GM12878 (cell line): Measurements from ENCODE around the gene TRIM67. TPM values are rescaled to one million over a fixed set of nuclear protein-coding genes. Genes with fewer than 3 reads are reported as not detected.

Experiments used
- ATAC-seq: fragments of 200-7000 bp; cut with Tn5 transposase; 3 replicates; pipeline ENCODE4 v1.9.1; 2020; ENCODE audit warnings: mild to moderate bottlenecking, moderate library complexity
- BruUV-seq: library from RNA; stranded (reverse); fragments of 400-500 nt; replicated peaks from 2 replicates; lab custom pipeline; 2021; lab: Mats Ljungman, UMichigan
- CTCF ChIA-PET: fragments of 300-600 bp; sonication (Branson Sonifier 250); formaldehyde crosslinking; extraction: SDS; loops from one replicate; lab custom pipeline; 2021; ENCODE audit warnings: inconsistent platforms; lab: Yijun Ruan, JAX
- POLR2A ChIA-PET: fragments of 350-600 bp; formaldehyde crosslinking; extraction: SDS; loops from one replicate; lab custom pipeline; 2021; ENCODE audit warnings: inconsistent platforms; lab: Charles Lee
- RAD21 ChIA-PET: fragments of 300-600 bp; sonication (Branson Sonifier 250); formaldehyde crosslinking; loops from one replicate; lab custom pipeline; 2023; ENCODE audit warnings: antibody characterized with exemption; ENCODE audit not compliant: unreplicated experiment; lab: Charles Lee
- SMC1A ChIA-PET: fragments of 300-600 bp; sonication (Branson Sonifier 250); formaldehyde crosslinking; loops from one replicate; lab custom pipeline; 2023; ENCODE audit not compliant: unreplicated experiment, uncharacterized antibody; lab: Charles Lee
- DNase-seq: peaks from one replicate; pipeline ENCODE4 v3.0.0-alpha.2; 2011; ENCODE audit warnings: low read depth, low spot score
- FAIRE-seq: peaks from 3 replicates; lab custom pipeline; 2011; peaks lifted over from hg19 to GRCh38; lab: Jason Lieb, UNC
- H2AFZ ChIP-seq: 2 replicates; pipeline ENCODE4 v1.6.0; 2011; ENCODE audit warnings: low read depth, low read length, control low read depth; ENCODE audit not compliant: control insufficient read depth
- H3K27ac ChIP-seq: 2 replicates; pipeline ENCODE4 v1.5.1; 2011; ENCODE audit warnings: control low read depth; ENCODE audit not compliant: control insufficient read depth, insufficient read depth
- H3K27me3 ChIP-seq, 2 experiments: replicated peaks in 1 of 2; 2 replicates each; pipeline versions ENCODE4 v1.6.0 to v1.6.1; 2011; ENCODE audit warnings: low read length in 1 of 2; ENCODE audit not compliant: control insufficient read depth in 2 of 2, insufficient read depth in 2 of 2
- H3K36me3 ChIP-seq, 2 experiments: 2 replicates each; pipeline ENCODE4 v1.5.1; 2011; ENCODE audit warnings: low read length in 1 of 2; ENCODE audit not compliant: control insufficient read depth in 2 of 2, insufficient read depth in 2 of 2
- H3K4me1 ChIP-seq: 2 replicates; pipeline ENCODE4 v1.6.1; 2011; ENCODE audit warnings: mild to moderate bottlenecking, low read length, moderate library complexity, mixed read lengths; ENCODE audit not compliant: control insufficient read depth, insufficient read depth
- H3K4me2 ChIP-seq: 2 replicates; pipeline ENCODE4 v1.6.0; 2011; ENCODE audit warnings: control low read depth; ENCODE audit not compliant: control insufficient read depth, insufficient read depth
- H3K4me3 ChIP-seq: fragments of 200-600 bp; sonication (generic); 2 replicates; pipeline ENCODE4 v1.5.1; 2016
- H3K79me2 ChIP-seq: 2 replicates; pipeline ENCODE4 v1.6.0; 2011; ENCODE audit warnings: low read length; ENCODE audit not compliant: control insufficient read depth, insufficient read depth
- H3K9ac ChIP-seq: 2 replicates; pipeline ENCODE4 v1.8.0; 2011; ENCODE audit warnings: low read length, control low read depth, mixed read lengths; ENCODE audit not compliant: control insufficient read depth, insufficient read depth
- H3K9me3 ChIP-seq: replicated peaks from 3 replicates; pipeline ENCODE4 v1.5.1; 2011; ENCODE audit warnings: mild to moderate bottlenecking, low read length; ENCODE audit not compliant: control insufficient read depth, insufficient read depth
- H4K20me1 ChIP-seq: 2 replicates; pipeline ENCODE4 v1.6.0; 2011; ENCODE audit not compliant: control insufficient read depth, insufficient read depth
- CBFB ChIP-seq: IDR thresholded peaks from 2 replicates; pipeline ENCODE4 v1.6.1; 2016; ENCODE audit warnings: antibody characterized with exemption, low read depth
- CREM ChIP-seq: IDR thresholded peaks from 2 replicates; pipeline ENCODE4 v1.6.1; 2014; ENCODE audit warnings: antibody characterized with exemption, low read depth
- IKZF1 ChIP-seq: fragments of 450-650 bp; conservative IDR thresholded peaks from 2 replicates; pipeline ENCODE4 v1.6.1; 2017; ENCODE audit warnings: antibody characterized with exemption, mild to moderate bottlenecking
- NFYA ChIP-seq: IDR thresholded peaks from 2 replicates; pipeline ENCODE4 v1.6.1; 2011; ENCODE audit warnings: low read depth, mild to moderate bottlenecking, low read length, improper control_type of control experiment, borderline replicate concordance
- NKRF ChIP-seq: fragments of 450-650 bp; conservative IDR thresholded peaks from 2 replicates; pipeline ENCODE4 v1.6.1; 2017; ENCODE audit warnings: mild to moderate bottlenecking, moderate library complexity
- PAX5 ChIP-seq: IDR thresholded peaks from 2 replicates; pipeline ENCODE4 v1.6.1; 2011; ENCODE audit warnings: low read depth, low read length, borderline replicate concordance
- REST ChIP-seq: IDR thresholded peaks from 2 replicates; pipeline ENCODE4 v1.6.1; 2012; ENCODE audit warnings: mild to moderate bottlenecking, low read depth, low read length
- SIX5 ChIP-seq: IDR thresholded peaks from 2 replicates; pipeline ENCODE4 v1.6.1; 2011; ENCODE audit warnings: mild to moderate bottlenecking, low read depth, low read length, moderate library complexity; ENCODE audit not compliant: severe bottlenecking
- TBL1XR1 ChIP-seq: IDR thresholded peaks from 2 replicates; pipeline ENCODE4 v1.6.1; 2012; ENCODE audit warnings: low read depth, low read length, improper control_type of control experiment
- WGBS: methylation state at CpG from one replicate; pipeline ENCODE4 v1.1.6; 2016; ENCODE audit warnings: low lambda C conversion rate; ENCODE audit not compliant: insufficient replicate concordance, insufficient coverage; ENCODE audit errors: missing lambda C conversion rate; 5-methylcytosine and 5-hydroxymethylcytosine counted together
- in situ Hi-C: fragments of 300-500 bp; cut with MboI; formaldehyde crosslinking; loops from 9 replicates; pipeline ENCODE4 v1.14.3; 2018; ENCODE audit warnings: mixed read lengths
- intact Hi-C: fragments of 100-400 bp; cut with micrococcal nuclease; formaldehyde crosslinking; loops from one replicate; pipeline ENCODE4 v1.14.2; 2022; ENCODE audit not compliant: unreplicated experiment
- polyA plus RNA-seq, 11 experiments: library from polyadenylated mRNA; depleted of rRNA in 4 of 11; unstranded in 6 of 11; stranded (reverse) in 5 of 11; fragments of >200 nt; fragmentation: Nextera tagmentation in 4 of 11; fragmentation: Illumina TruSeq in 1 of 11; extraction: Ambion mirVana in 4 of 11; extraction: Trizol in 1 of 11; gene quantifications; 1 replicate in 1 of 11; 2 replicates in 10 of 11; pipeline versions ENCODE4 v1.2.1 to v1.2.3, GENCODE V29; 2011 to 2016; ENCODE audit warnings: inconsistent platforms in 2 of 11, missing spikeins in 2 of 11, low read depth in 1 of 11
- total RNA-seq, 4 experiments: library from RNA; depleted of rRNA in 3 of 4; stranded (reverse); fragments of >200 nt in 3 of 4; fragmentation: Illumina TruSeq in 1 of 4; extraction: Trizol in 1 of 4; gene quantifications; 2 replicates each; pipeline versions ENCODE4 v1.2.1 to v1.2.3, GENCODE V29; 2013 to 2021
- TF ChIP-seq, protein P1 (sequence below): fragments of 450-650 bp; IDR thresholded peaks from 2 replicates; pipeline ENCODE4 v1.6.1; 2017; ENCODE audit warnings: low read depth, mild to moderate bottlenecking, moderate library complexity
- TF ChIP-seq, protein P2 (sequence below): fragments of 450-650 bp; formaldehyde crosslinking; IDR thresholded peaks from 2 replicates; pipeline ENCODE4 v1.4.0; 2022; ENCODE audit warnings: mild to moderate bottlenecking, moderate library complexity

TRIM67 gene
- total and polyA plus RNA-seq, 10 of the 15 experiments (the other 5 are each of a cell fraction or from before 2014, with no cell fraction given) = under 0.01 to 0.01 TPM; not detected in 8

GRCh38 chr1:231172411-231172810 lies 10.6 kb downstream of the TRIM67 start:
- no peak overlapping the region for H2AFZ ChIP-seq
- TF ChIP-seq REST = no peak
- no peak for TF ChIP-seq NKRF
- no peak for TF ChIP-seq IKZF1
- TF ChIP-seq SIX5 = no peak
- no peak for TF ChIP-seq PAX5
- no peak for TF ChIP-seq CREM
- no peak for TF ChIP-seq CBFB
- no peak for TF ChIP-seq TBL1XR1
- TF ChIP-seq, protein P1, sequence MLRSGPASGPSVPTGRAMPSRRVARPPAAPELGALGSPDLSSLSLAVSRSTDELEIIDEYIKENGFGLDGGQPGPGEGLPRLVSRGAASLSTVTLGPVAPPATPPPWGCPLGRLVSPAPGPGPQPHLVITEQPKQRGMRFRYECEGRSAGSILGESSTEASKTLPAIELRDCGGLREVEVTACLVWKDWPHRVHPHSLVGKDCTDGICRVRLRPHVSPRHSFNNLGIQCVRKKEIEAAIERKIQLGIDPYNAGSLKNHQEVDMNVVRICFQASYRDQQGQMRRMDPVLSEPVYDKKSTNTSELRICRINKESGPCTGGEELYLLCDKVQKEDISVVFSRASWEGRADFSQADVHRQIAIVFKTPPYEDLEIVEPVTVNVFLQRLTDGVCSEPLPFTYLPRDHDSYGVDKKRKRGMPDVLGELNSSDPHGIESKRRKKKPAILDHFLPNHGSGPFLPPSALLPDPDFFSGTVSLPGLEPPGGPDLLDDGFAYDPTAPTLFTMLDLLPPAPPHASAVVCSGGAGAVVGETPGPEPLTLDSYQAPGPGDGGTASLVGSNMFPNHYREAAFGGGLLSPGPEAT = no peak
- TF ChIP-seq, protein P2, sequence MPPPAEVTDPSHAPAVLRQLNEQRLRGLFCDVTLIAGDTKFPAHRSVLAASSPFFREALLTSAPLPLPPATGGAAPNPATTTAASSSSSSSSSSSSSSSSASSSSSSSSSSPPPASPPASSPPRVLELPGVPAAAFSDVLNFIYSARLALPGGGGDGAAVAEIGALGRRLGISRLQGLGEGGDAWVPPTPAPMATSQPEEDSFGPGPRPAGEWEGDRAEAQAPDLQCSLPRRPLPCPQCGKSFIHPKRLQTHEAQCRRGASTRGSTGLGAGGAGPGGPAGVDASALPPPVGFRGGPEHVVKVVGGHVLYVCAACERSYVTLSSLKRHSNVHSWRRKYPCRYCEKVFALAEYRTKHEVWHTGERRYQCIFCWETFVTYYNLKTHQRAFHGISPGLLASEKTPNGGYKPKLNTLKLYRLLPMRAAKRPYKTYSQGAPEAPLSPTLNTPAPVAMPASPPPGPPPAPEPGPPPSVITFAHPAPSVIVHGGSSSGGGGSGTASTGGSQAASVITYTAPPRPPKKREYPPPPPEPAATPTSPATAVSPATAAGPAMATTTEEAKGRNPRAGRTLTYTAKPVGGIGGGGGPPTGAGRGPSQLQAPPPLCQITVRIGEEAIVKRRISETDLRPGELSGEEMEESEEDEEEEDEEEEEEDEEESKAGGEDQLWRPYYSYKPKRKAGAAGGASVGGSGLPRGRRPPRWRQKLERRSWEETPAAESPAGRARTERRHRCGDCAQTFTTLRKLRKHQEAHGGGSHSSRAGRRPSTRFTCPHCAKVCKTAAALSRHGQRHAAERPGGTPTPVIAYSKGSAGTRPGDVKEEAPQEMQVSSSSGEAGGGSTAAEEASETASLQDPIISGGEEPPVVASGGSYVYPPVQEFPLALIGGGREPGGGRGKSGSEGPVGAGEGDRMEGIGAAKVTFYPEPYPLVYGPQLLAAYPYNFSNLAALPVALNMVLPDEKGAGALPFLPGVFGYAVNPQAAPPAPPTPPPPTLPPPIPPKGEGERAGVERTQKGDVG = no peak
- no peak for TF ChIP-seq NFYA
- in situ Hi-C loops (no loop called here), intact Hi-C loops (no loop called here)
- no peak overlapping the region for H3K9ac ChIP-seq
- H3K79me2 ChIP-seq = no peaks in the 10 kb centered on the region
- DNase-seq (no peak), ATAC-seq (no peak), FAIRE-seq (no peak)
- H4K20me1 ChIP-seq = no peaks in the 10 kb centered on the region
- RAD21 ChIA-PET = no interaction called here
- SMC1A ChIA-PET = no interaction called here
- H3K4me1 ChIP-seq = no peaks in the 10 kb centered on the region
- CTCF ChIA-PET = interaction anchor here (1.0 kb wide), 1 partner anchor 16 kb away, joined by 3 read pairs; no protein-coding TSS in a partner anchor
- H3K36me3 ChIP-seq = no peaks in the 10 kb centered on the region
- WGBS = 17% methylated on average over 3 of the region's 3 CpGs
- H3K27ac ChIP-seq = no peak overlapping the region
- no peaks in the 10 kb centered on the region for H3K9me3 ChIP-seq
- no peak overlapping the region for H3K4me3 ChIP-seq
- POLR2A ChIA-PET = no interaction called here
- BruUV-seq = no TSS peak
- no peak overlapping the region for H3K4me2 ChIP-seq
- peaks cover 1 to 10% of the 10 kb centered on the region in 2 experiments; a peak in 3 of 4 replicates for H3K27me3 ChIP-seq
